Measurements from ENCODE around the gene VGLL2.

The VGLL2 gene

DNA sequence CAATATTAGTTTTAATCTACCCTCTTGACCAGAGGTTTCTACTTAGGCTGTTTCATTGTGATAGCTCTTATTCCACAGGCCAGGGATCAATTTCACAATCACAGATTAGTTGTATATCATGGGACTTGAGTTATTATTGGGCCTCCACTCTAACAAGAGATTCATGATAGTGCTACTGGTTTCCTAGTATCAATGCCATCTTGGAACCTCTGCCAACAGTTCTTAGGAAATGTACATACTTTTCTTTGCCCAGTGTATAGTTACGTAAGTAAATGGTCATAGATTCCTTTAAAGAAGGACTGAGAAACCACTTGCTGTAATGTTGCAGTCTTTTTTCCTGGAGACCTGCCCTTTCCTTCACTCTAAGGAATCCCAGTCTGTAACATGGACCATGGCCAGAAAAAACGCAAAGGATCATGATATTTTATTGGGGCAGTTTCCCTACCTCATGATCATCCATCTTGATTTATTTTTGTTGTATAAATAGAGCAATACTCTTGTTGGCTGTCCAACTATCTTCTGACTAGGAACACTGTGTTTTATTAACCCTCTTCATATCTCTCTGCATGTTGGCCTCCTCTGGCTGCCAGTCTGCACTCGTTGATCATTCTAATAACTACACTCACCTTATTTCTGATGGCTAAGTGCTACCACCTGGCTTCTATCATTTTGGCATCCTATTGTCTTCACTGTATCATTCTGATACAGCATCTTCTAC lies 38.0 kb upstream of the VGLL2 start:
- no peaks in the 10 kb centered on the region for H3F3A ChIP-seq (ENCODE audit: low read depth)
- no peak overlapping the region for H3K4me3 ChIP-seq (ENCODE audit: low read length, poor library complexity, severe bottlenecking)
- no peaks in the 10 kb centered on the region for H4K20me1 ChIP-seq (ENCODE audit: insufficient read depth, low read length, poor library complexity, severe bottlenecking)
- H3K4me2 ChIP-seq (ENCODE audit: low read depth, low read length, poor library complexity, severe bottlenecking) = no peak overlapping the region
- H3K9me2 ChIP-seq (replicated peaks; ENCODE audit: low read depth, low read length) = no peaks in the 10 kb centered on the region
- no peaks in the 10 kb centered on the region for H3K36me3 ChIP-seq (ENCODE audit: insufficient read depth, low read length)
- H3K4me1 ChIP-seq (ENCODE audit: insufficient read depth, low read length, poor library complexity, severe bottlenecking) = no peaks in the 10 kb centered on the region
- no peak overlapping the region for H2AFZ ChIP-seq (ENCODE audit: low read length)
- TF ChIP-seq EZH2phosphoT487 (IDR thresholded peaks at IDR 0.05; ENCODE audit: borderline replicate concordance) = no peak
- no peak for TF ChIP-seq CTCF (conservative IDR thresholded peaks at IDR 0.05; ENCODE audit: low read length)
- H3K9me3 ChIP-seq (ENCODE audit: insufficient read depth, low read depth, low read length) = no peaks in the 10 kb centered on the region; the same call in 1 of the 2 replicates
- no peaks in the 10 kb centered on the region for H3K27me3 ChIP-seq (ENCODE audit: insufficient read depth, low read length, poor library complexity, severe bottlenecking)
- no peaks in the 10 kb centered on the region for H3K79me2 ChIP-seq (ENCODE audit: insufficient read depth, low read length)
- H3K9ac ChIP-seq (ENCODE audit: low read depth, low read length, poor library complexity, severe bottlenecking) = no peak overlapping the region

DNA sequence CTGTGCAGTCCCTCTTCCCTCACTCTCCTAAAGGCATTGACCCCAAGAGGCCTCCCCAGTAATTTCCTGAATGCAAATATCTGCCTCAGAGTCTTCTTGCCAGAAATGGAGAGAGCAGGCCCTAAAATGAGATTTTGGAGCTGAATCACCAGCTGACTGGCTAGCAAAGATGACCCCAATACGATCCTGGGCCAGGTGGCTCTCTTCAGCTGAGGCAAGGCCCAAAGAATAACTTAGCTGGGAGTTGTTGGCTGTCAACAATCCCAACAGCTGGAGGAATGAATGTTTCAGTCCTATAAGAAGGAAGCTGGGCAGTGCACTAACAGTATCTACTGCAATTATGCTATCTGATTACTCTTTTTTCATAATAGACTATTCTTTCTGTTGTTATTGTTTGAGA lies 37.2 kb upstream of the VGLL2 start:
- no peaks in the 10 kb centered on the region for H4K20me1 ChIP-seq (ENCODE audit: insufficient read depth, low read length, poor library complexity, severe bottlenecking)
- no peaks in the 10 kb centered on the region; the same call in 1 of the 2 replicates for H3K9me3 ChIP-seq (ENCODE audit: insufficient read depth, low read depth, low read length)
- no peak overlapping the region for H3K9ac ChIP-seq (ENCODE audit: low read depth, low read length, poor library complexity, severe bottlenecking)
- H3F3A ChIP-seq (ENCODE audit: low read depth) = no peaks in the 10 kb centered on the region
- no peaks in the 10 kb centered on the region for H3K27me3 ChIP-seq (ENCODE audit: insufficient read depth, low read length, poor library complexity, severe bottlenecking)
- no peak for TF ChIP-seq CTCF (conservative IDR thresholded peaks at IDR 0.05; ENCODE audit: low read length)
- no peak for TF ChIP-seq EZH2phosphoT487 (IDR thresholded peaks at IDR 0.05; ENCODE audit: borderline replicate concordance)
- no peak overlapping the region for H3K4me3 ChIP-seq (ENCODE audit: low read length, poor library complexity, severe bottlenecking)
- no peaks in the 10 kb centered on the region for H3K9me2 ChIP-seq (replicated peaks; ENCODE audit: low read depth, low read length)
- H3K79me2 ChIP-seq (ENCODE audit: insufficient read depth, low read length) = no peaks in the 10 kb centered on the region
- no peaks in the 10 kb centered on the region for H3K4me1 ChIP-seq (ENCODE audit: insufficient read depth, low read length, poor library complexity, severe bottlenecking)
- H3K36me3 ChIP-seq (ENCODE audit: insufficient read depth, low read length) = no peaks in the 10 kb centered on the region
- no peak overlapping the region for H2AFZ ChIP-seq (ENCODE audit: low read length)
- H3K4me2 ChIP-seq (ENCODE audit: low read depth, low read length, poor library complexity, severe bottlenecking) = no peak overlapping the region

DNA sequence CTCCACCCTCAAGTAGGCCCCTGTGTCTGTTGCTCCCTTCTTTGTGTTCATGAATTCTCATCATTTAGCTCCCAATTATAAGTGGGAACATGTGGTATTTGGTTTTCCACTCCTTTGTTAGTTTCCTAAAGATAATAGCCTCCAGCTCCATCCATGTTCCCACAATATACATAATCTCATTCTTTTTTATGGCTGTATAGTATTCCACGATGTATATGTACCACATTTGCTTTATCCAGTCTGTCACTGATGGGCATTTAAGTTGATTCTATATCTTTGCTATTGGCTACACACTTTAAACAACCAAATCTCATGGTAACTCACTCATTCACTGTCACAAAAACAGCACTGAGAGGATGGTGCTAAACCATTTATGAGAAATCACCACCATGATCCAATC lies 35.5 kb upstream of the VGLL2 start:
- Histone ChIP-seq H3K79me2 (ENCODE audit: insufficient read depth, low read length) (no peaks in the 10 kb centered on the region), H3K4me1 (ENCODE audit: insufficient read depth, low read length, poor library complexity, severe bottlenecking) (no peaks in the 10 kb centered on the region), H3K9me3 (ENCODE audit: insufficient read depth, low read depth, low read length) (no peaks in the 10 kb centered on the region; the same call in 1 of the 2 replicates), H3K9me2 (replicated peaks; ENCODE audit: low read depth, low read length) (no peaks in the 10 kb centered on the region), H3K9ac (ENCODE audit: low read depth, low read length, poor library complexity, severe bottlenecking) (no peak overlapping the region), H3K4me2 (ENCODE audit: low read depth, low read length, poor library complexity, severe bottlenecking) (no peak overlapping the region), H3K36me3 (ENCODE audit: insufficient read depth, low read length) (no peaks in the 10 kb centered on the region), H3K4me3 (ENCODE audit: low read length, poor library complexity, severe bottlenecking) (no peak overlapping the region), H4K20me1 (ENCODE audit: insufficient read depth, low read length, poor library complexity, severe bottlenecking) (no peaks in the 10 kb centered on the region), H3K27me3 (ENCODE audit: insufficient read depth, low read length, poor library complexity, severe bottlenecking) (no peaks in the 10 kb centered on the region), H3F3A (ENCODE audit: low read depth) (no peaks in the 10 kb centered on the region), H2AFZ (ENCODE audit: low read length) (no peak overlapping the region)
- TF ChIP-seq EZH2phosphoT487 (IDR thresholded peaks at IDR 0.05; ENCODE audit: borderline replicate concordance) (no peak), CTCF (conservative IDR thresholded peaks at IDR 0.05; ENCODE audit: low read length) (no peak)

Data from Loucy (cell line).